WTC11 (cell line): Measurements from ENCODE around the gene ADAM17.

ENCODE experiments used
- CDX4 ChIP-seq: fragments of 250-450 bp; sonication (Bioruptor Pico); IDR thresholded peaks from 2 replicates; pipeline ENCODE4 v1.9.0; 2021; ENCODE audit warnings: moderate library complexity, mild to moderate bottlenecking, inconsistent platforms, borderline replicate concordance
- CREB1 ChIP-seq: sonication (generic); formaldehyde crosslinking; IDR thresholded peaks from 2 replicates; pipeline ENCODE4 v1.8.0; 2023; ENCODE audit warnings: mild to moderate bottlenecking, missing genetic modification reagents
- CTCF ChIP-seq: fragments of 200-600 bp; IDR thresholded peaks from 2 replicates; pipeline ENCODE4 v1.8.0; 2022; ENCODE audit warnings: antibody characterized with exemption
- ELF4 ChIP-seq: sonication (generic); formaldehyde crosslinking; IDR thresholded peaks from 2 replicates; pipeline ENCODE4 v1.8.1; 2022; ENCODE audit warnings: low read depth, mild to moderate bottlenecking, moderate library complexity, missing genetic modification reagents
- MAX ChIP-seq: sonication (generic); formaldehyde crosslinking; IDR thresholded peaks from 2 replicates; pipeline ENCODE4 v1.8.0; 2022; ENCODE audit warnings: mild to moderate bottlenecking, missing genetic modification reagents
- NFYB ChIP-seq: sonication (generic); formaldehyde crosslinking; conservative IDR thresholded peaks from 2 replicates; pipeline ENCODE4 v1.8.0; 2022; ENCODE audit warnings: low read depth, missing genetic modification reagents
- NR2C2 ChIP-seq: sonication (generic); formaldehyde crosslinking; IDR thresholded peaks from 2 replicates; pipeline ENCODE4 v1.8.0; 2022; ENCODE audit warnings: mild to moderate bottlenecking, missing genetic modification reagents
- RELA ChIP-seq: sonication (generic); formaldehyde crosslinking; IDR thresholded peaks from 2 replicates; pipeline ENCODE4 v1.8.1; 2022; ENCODE audit warnings: missing genetic modification reagents, mild to moderate bottlenecking, borderline replicate concordance
- TCF7 ChIP-seq: sonication (generic); formaldehyde crosslinking; IDR thresholded peaks from 2 replicates; pipeline ENCODE4 v1.8.0; 2022; ENCODE audit warnings: mild to moderate bottlenecking, low read depth, missing genetic modification reagents, moderate library complexity
- TF ChIP-seq, protein P1 (sequence below): sonication (generic); formaldehyde crosslinking; IDR thresholded peaks from 2 replicates; pipeline ENCODE4 v1.8.0; 2022; ENCODE audit warnings: mild to moderate bottlenecking, missing genetic modification reagents

- TF ChIP-seq, protein P1, sequence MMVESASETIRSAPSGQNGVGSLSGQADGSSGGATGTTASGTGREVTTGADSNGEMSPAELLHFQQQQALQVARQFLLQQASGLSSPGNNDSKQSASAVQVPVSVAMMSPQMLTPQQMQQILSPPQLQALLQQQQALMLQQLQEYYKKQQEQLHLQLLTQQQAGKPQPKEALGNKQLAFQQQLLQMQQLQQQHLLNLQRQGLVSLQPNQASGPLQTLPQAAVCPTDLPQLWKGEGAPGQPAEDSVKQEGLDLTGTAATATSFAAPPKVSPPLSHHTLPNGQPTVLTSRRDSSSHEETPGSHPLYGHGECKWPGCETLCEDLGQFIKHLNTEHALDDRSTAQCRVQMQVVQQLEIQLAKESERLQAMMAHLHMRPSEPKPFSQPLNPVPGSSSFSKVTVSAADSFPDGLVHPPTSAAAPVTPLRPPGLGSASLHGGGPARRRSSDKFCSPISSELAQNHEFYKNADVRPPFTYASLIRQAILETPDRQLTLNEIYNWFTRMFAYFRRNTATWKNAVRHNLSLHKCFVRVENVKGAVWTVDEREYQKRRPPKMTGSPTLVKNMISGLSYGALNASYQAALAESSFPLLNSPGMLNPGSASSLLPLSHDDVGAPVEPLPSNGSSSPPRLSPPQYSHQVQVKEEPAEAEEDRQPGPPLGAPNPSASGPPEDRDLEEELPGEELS (CRISPR knock-in tag), result no peak
- no peak for TF ChIP-seq ELF4 (CRISPR knock-in tag)
- TF ChIP-seq CTCF, result no peak
- TF ChIP-seq NFYB (CRISPR knock-in tag), result no peak
- no peak for TF ChIP-seq NR2C2 (CRISPR knock-in tag)
- TF ChIP-seq TCF7, result no peak
- no peak for TF ChIP-seq CDX4 (CRISPR knock-in tag)
- TF ChIP-seq RELA (CRISPR knock-in tag), result no peak
- TF ChIP-seq CREB1 (CRISPR knock-in tag), result no peak
- TF ChIP-seq MAX, result no peak
Observed at GRCh38 chr2:9527995-9528787, 27.4 kb downstream of the ADAM17 start.
